Measurements from ENCODE around the gene DAAM1.

DNA sequence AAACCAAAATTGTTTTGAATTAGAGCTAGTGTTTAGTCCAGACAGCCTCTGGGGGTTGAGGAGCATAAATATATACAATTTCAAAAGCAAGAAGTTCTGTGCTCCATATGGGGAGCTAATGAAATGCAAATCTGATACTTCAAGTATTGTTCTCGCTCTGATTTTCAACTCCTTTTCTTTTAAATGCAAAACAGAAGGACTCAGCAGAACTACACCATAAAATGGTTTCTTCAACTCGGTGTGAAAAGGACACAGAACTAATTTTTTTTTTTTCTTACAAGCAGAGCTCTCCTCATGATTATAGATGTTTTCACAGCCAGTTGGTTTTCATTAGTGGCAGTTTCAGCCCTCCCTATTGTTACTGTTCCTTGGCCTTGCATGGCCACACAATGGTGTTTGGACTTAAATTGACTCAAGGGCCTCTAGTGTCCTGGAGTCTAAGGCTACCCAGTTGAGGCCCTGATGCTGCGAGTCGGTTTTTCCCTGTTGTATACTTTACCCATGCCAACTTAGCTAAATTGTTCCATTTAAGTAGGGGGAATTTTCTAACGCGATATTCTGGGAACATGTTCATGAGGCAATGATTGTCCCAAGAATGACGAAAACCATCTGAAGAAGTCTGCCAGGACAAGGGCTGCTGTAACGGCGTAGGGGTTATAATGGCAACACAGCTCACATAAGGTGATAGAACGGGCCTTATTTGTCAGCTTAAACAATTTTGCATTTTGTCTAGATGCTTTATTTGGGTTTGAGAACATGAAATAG lies 156.4 kb downstream of the DAAM1 start:
- no peak for TF ChIP-seq CTCF (IDR thresholded peaks at IDR 0.05)
- TF ChIP-seq POLR2A (IDR thresholded peaks at IDR 0.05) = no peak
- TF ChIP-seq POLR2AphosphoS5 (IDR thresholded peaks at IDR 0.05) = peak in 1 of 2 donors; percentile 35

Measured in upper lobe of left lung (tissue), 4 donors.